ENCODE data around the gene GGACT. TPM values are rescaled to one million over a fixed set of nuclear protein-coding genes. Genes with fewer than 3 reads are reported as not detected.

Gene GGACT
- total RNA-seq, 1 experiment from 2014 or later, result 2.5 TPM

- DNase-seq (ENCODE audit: low read depth, low spot score) (no peak), ATAC-seq (no peak)
- H3K27ac ChIP-seq (ENCODE audit: low read length), result no peak overlapping the region
- H3K9me3 ChIP-seq (ENCODE audit: control insufficient read depth, insufficient read depth, low read depth, low read length), result no peaks in the 10 kb centered on the region
- POLR2A ChIA-PET, result no interaction called here
- in situ Hi-C loops (cut with HindIII; ENCODE audit: low pct_unique_long_range_greater_than_20kb, low sequenced_read_pairs), result no loop called here
- H3K36me3 ChIP-seq (ENCODE audit: control insufficient read depth, insufficient read depth, low read length), result no peaks in the 10 kb centered on the region
- BruUV-seq (replicated peaks), result no TSS peak
- TF ChIP-seq CTCF (IDR thresholded peaks at IDR 0.05) (no peak), POLR2AphosphoS5 (IDR thresholded peaks at IDR 0.05; ENCODE audit: low read depth, low read length) (no peak), REST (IDR thresholded peaks at IDR 0.05; ENCODE audit: insufficient read depth in 1 of 2, low read depth in 2 of 2, low read length in 1 of 2) (no peak), SIN3A (IDR thresholded peaks at IDR 0.05; ENCODE audit: borderline replicate concordance, insufficient read depth, low read depth, low read length) (no peak), TCF7L2 (IDR thresholded peaks at IDR 0.05; ENCODE audit: low read depth, low read length) (no peak)
- CTCF ChIA-PET, result no interaction called here
- no peaks in the 10 kb centered on the region for H3K27me3 ChIP-seq (ENCODE audit: control insufficient read depth, insufficient read depth, low read length)
- no peaks in the 10 kb centered on the region; the same call in 1 of the 2 replicates for H3K4me1 ChIP-seq (ENCODE audit: control insufficient read depth, insufficient read depth, low read length)
- intact Hi-C loops (cut with micrococcal nuclease; ENCODE audit: unreplicated experiment), result no loop called here
- H3K4me3 ChIP-seq (ENCODE audit: low read depth in 2 of 2, low read length in 2 of 2), result no peak overlapping the region
Observed at GRCh38 chr13:100528820-100529219, 59.8 kb downstream of the GGACT start.

GRCh38 chr13:100528353-100528752, 60.2 kb downstream of the GGACT start:
- Histone ChIP-seq H3K27me3 (ENCODE audit: control insufficient read depth, insufficient read depth, low read length) (no peaks in the 10 kb centered on the region), H3K9me3 (ENCODE audit: control insufficient read depth, insufficient read depth, low read depth, low read length) (no peaks in the 10 kb centered on the region), H3K4me1 (ENCODE audit: control insufficient read depth, insufficient read depth, low read length) (no peaks in the 10 kb centered on the region; the same call in 1 of the 2 replicates), H3K4me3 (ENCODE audit: low read depth in 2 of 2, low read length in 2 of 2) (no peak overlapping the region), H3K36me3 (ENCODE audit: control insufficient read depth, insufficient read depth, low read length) (no peaks in the 10 kb centered on the region), H3K27ac (ENCODE audit: low read length) (no peak overlapping the region)
- ATAC-seq (no peak), DNase-seq (ENCODE audit: low read depth, low spot score) (no peak)
- CTCF ChIA-PET, result no interaction called here
- POLR2A ChIA-PET, result no interaction called here
- in situ Hi-C loops (cut with HindIII; ENCODE audit: low pct_unique_long_range_greater_than_20kb, low sequenced_read_pairs), result no loop called here
- no TSS peak for BruUV-seq (replicated peaks)
- no peak for TF ChIP-seq POLR2AphosphoS5 (IDR thresholded peaks at IDR 0.05; ENCODE audit: low read depth, low read length)
- TF ChIP-seq CTCF (IDR thresholded peaks at IDR 0.05), result no peak
- TF ChIP-seq SIN3A (IDR thresholded peaks at IDR 0.05; ENCODE audit: borderline replicate concordance, insufficient read depth, low read depth, low read length), result no peak
- TF ChIP-seq TCF7L2 (IDR thresholded peaks at IDR 0.05; ENCODE audit: low read depth, low read length), result no peak
- TF ChIP-seq REST (IDR thresholded peaks at IDR 0.05; ENCODE audit: insufficient read depth in 1 of 2, low read depth in 2 of 2, low read length in 1 of 2), result no peak
- intact Hi-C loops (cut with micrococcal nuclease; ENCODE audit: unreplicated experiment), result no loop called here

Measured in Panc1 (cell line).